HG03108 (cell line): ENCODE results near the gene SNX8.

ENCODE experiments used
- ATAC-seq: cut with Tn5 transposase; IDR thresholded peaks from one replicate; pipeline ENCODE4 v1.9.1; 2021; ENCODE audit warnings: moderate library complexity; ENCODE audit not compliant: unreplicated experiment

Gene SNX8

GRCh38 chr7:2208712-2209111 lies 105.5 kb downstream of the SNX8 start:
- ATAC-seq: no peak

GRCh38 chr7:2205036-2205780 lies 109.0 kb downstream of the SNX8 start:
- no peak for ATAC-seq

GRCh38 chr7:2204446-2204845 lies 109.8 kb downstream of the SNX8 start:
- ATAC-seq: no peak

GRCh38 chr7:2203766-2204300 lies 110.4 kb downstream of the SNX8 start:
- ATAC-seq: no peak

- no peak for ATAC-seq
Observed at GRCh38 chr7:2202901-2203765, 111.1 kb downstream of the SNX8 start.

- ATAC-seq: no peak
Observed at GRCh38 chr7:2202361-2202761, 111.9 kb downstream of the SNX8 start.
